AG04449 (cell line): ENCODE measurements around the gene KIF14.

Experiments used
- CTCF ChIA-PET: fragments of 350-600 bp; formaldehyde crosslinking; extraction: SDS; loops from one replicate; lab custom pipeline; 2021; ENCODE audit warnings: antibody characterized with exemption; lab: Yijun Ruan, JAX
- POLR2A ChIA-PET: fragments of 400-600, 350-600 bp; formaldehyde crosslinking; extraction: SDS; loops from one replicate; lab custom pipeline; 2020; ENCODE audit warnings: antibody characterized with exemption, inconsistent platforms; lab: Yijun Ruan, JAX
- DNase-seq: peaks from one replicate; pipeline ENCODE4 v3.0.0-alpha.2; 2010; ENCODE audit warnings: low read depth, low spot score
- H3K4me3 ChIP-seq: 2 replicates; pipeline ENCODE4 v1.5.1; 2011; ENCODE audit warnings: low read depth, mild to moderate bottlenecking, control low read depth, low read length
- CTCF ChIP-seq: IDR thresholded peaks from one replicate; pipeline ENCODE4 v1.5.1; 2011; ENCODE audit warnings: mild to moderate bottlenecking, moderate library complexity, low read length, control low read depth, inconsistent platforms; ENCODE audit not compliant: insufficient read depth; ENCODE audit errors: missing control alignments

The KIF14 gene

GRCh38 chr1:200652378-200652777 is 31.8 kb upstream of the KIF14 start:
- POLR2A ChIA-PET: no interaction called here
- CTCF ChIA-PET: no interaction called here
- H3K4me3 ChIP-seq: no peak overlapping the region
- DNase-seq: no peak
- no peak for TF ChIP-seq CTCF

GRCh38 chr1:200646515-200646914 is 26.0 kb upstream of the KIF14 start:
- POLR2A ChIA-PET: no interaction called here
- TF ChIP-seq CTCF: no peak
- CTCF ChIA-PET: interaction anchor here (1.4 kb wide), 1 partner anchor 24 kb away, joined by 3 read pairs; no protein-coding TSS in a partner anchor
- no peak overlapping the region for H3K4me3 ChIP-seq
- DNase-seq: no peak

GRCh38 chr1:200644021-200644420 is 23.5 kb upstream of the KIF14 start:
- H3K4me3 ChIP-seq: no peak overlapping the region
- ChIA-PET POLR2A (no interaction called here), CTCF (interaction anchor here (1.0 kb wide), 1 partner anchor 87 kb away, joined by 3 read pairs; no protein-coding TSS in a partner anchor)
- no peak for TF ChIP-seq CTCF
- no peak for DNase-seq

- DNase-seq: no peak
- ChIA-PET POLR2A (no interaction called here), CTCF (interaction anchor here (3.2 kb wide), 1 partner anchor 20 kb away, joined by 26 read pairs; no protein-coding TSS in a partner anchor)
- no peak overlapping the region for H3K4me3 ChIP-seq
- TF ChIP-seq CTCF: no peak
Observed at GRCh38 chr1:200642481-200642880, 21.9 kb upstream of the KIF14 start.

- DNase-seq: no peak
- ChIA-PET CTCF (interaction anchor here (0.8 to 3.2 kb wide), 2 partner anchors 19 to 197 kb away, joined by 3 to 26 read pairs; no protein-coding TSS in a partner anchor), POLR2A (no interaction called here)
- no peak overlapping the region for H3K4me3 ChIP-seq
- TF ChIP-seq CTCF: no peak
Observed at GRCh38 chr1:200640963-200641401, 20.4 kb upstream of the KIF14 start.

- POLR2A ChIA-PET: no interaction called here
- no peak for DNase-seq
- no peak overlapping the region for H3K4me3 ChIP-seq
- CTCF ChIA-PET: interaction anchor here (3.2 kb wide), 1 partner anchor 18 kb away, joined by 26 read pairs; no protein-coding TSS in a partner anchor
- no peak for TF ChIP-seq CTCF
Observed at GRCh38 chr1:200640373-200640962, 19.9 kb upstream of the KIF14 start.
